K562 (cell line): Measurements from ENCODE around the gene CD164. TPM values are rescaled to one million over a fixed set of nuclear protein-coding genes. Genes with fewer than 3 reads are reported as not detected.

ENCODE experiments used
- BHLHE40 ChIP-seq: IDR thresholded peaks from 2 replicates; pipeline ENCODE4 v1.6.1; 2011; ENCODE audit warnings: low read length, improper control_type of control experiment
- CHD7 ChIP-seq: fragments of 200-600 bp; sonication (generic); IDR thresholded peaks from one replicate; pipeline ENCODE4 v1.6.1; 2012; ENCODE audit warnings: mild to moderate bottlenecking, low read depth, low read length, inconsistent platforms
- MTA3 ChIP-seq: fragments of 450-650 bp; formaldehyde crosslinking; IDR thresholded peaks from 2 replicates; pipeline ENCODE4 v1.6.1; 2017; ENCODE audit warnings: mild to moderate bottlenecking, borderline replicate concordance
- RCOR1 ChIP-seq, 2 experiments: IDR thresholded peaks; 2 replicates each; pipeline ENCODE4 v1.6.1; 2012; ENCODE audit warnings: low read depth in 2 of 2, low read length in 2 of 2, borderline replicate concordance in 1 of 2, improper control_type of control experiment in 1 of 2
- SMC3 ChIP-seq: conservative IDR thresholded peaks from 2 replicates; pipeline ENCODE4 v1.6.1; 2011; ENCODE audit warnings: low read depth, low read length, improper control_type of control experiment; ENCODE audit not compliant: insufficient read depth
- SREBF2 ChIP-seq: sonication (generic); formaldehyde crosslinking; IDR thresholded peaks from 2 replicates; pipeline ENCODE4 v1.4.0; 2020; ENCODE audit warnings: mild to moderate bottlenecking, missing genetic modification reagents
- polyA plus RNA-seq, 8 experiments: library from polyadenylated mRNA; depleted of rRNA in 4 of 8; stranded (reverse) in 5 of 8; unstranded in 3 of 8; fragments of >200 nt; fragmentation: Nextera tagmentation in 2 of 8; fragmentation: Illumina TruSeq in 1 of 8; extraction: Ambion mirVana in 2 of 8; extraction: Trizol in 1 of 8; gene quantifications; 2 replicates each; pipeline versions ENCODE4 v1.2.1 to v1.2.3, GENCODE V29; 2011 to 2014; ENCODE audit warnings: inconsistent platforms in 1 of 8, missing spikeins in 1 of 8
- total RNA-seq, 7 experiments: library from RNA; depleted of rRNA in 6 of 7; stranded (reverse); fragments of >200 nt in 6 of 7; fragmentation: Illumina TruSeq in 2 of 7; extraction: Trizol in 2 of 7; gene quantifications; 2 replicates each; pipeline versions ENCODE4 v1.2.1 to v1.2.3, GENCODE V29; 2011 to 2021; ENCODE audit warnings: low replicate concordance in 1 of 7

The CD164 gene
- total and polyA plus RNA-seq, 9 of the 15 experiments (the other 6 are each of a cell fraction or from before 2014, with no cell fraction given), result 79.5 to 317 (median 165) TPM

DNA sequence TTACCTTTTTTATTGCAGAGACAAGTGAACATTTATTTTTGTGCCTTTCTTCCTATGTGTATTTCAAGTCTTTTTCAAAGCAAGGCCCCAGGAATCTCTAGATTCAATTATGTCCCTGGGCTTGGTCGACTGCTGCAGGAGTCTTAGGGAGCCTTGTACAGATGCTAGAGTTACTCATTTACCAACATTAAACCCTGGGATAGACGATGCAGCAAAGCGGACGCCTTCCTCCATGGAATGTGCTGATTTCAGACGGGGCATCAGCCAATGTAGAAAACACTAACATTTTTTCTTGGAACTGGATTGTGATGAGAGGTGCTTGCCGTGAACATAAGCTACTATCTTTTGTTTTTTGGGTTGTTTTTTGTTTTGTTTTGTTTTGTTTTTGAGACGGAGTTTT is 55.9 kb downstream of the CD164 start (continued):
- TF ChIP-seq CHD7 (no peak), SMC3 (no peak), RCOR1 (IDR thresholded peaks at IDR 0.05; ENCODE audit: borderline replicate concordance in 1 of 2, low read depth in 2 of 2, low read length in 2 of 2) (no peak), MTA3 (no peak), SREBF2 (CRISPR knock-in tag) (no peak), BHLHE40 (no peak)
